ENCODE results near the gene MANBA.
"Not testable (repeated sequence)": the region's sequence is repeated elsewhere in the genome, so short reads cannot be mapped to it uniquely, and the experiment has no call there.

Gene MANBA

DNA sequence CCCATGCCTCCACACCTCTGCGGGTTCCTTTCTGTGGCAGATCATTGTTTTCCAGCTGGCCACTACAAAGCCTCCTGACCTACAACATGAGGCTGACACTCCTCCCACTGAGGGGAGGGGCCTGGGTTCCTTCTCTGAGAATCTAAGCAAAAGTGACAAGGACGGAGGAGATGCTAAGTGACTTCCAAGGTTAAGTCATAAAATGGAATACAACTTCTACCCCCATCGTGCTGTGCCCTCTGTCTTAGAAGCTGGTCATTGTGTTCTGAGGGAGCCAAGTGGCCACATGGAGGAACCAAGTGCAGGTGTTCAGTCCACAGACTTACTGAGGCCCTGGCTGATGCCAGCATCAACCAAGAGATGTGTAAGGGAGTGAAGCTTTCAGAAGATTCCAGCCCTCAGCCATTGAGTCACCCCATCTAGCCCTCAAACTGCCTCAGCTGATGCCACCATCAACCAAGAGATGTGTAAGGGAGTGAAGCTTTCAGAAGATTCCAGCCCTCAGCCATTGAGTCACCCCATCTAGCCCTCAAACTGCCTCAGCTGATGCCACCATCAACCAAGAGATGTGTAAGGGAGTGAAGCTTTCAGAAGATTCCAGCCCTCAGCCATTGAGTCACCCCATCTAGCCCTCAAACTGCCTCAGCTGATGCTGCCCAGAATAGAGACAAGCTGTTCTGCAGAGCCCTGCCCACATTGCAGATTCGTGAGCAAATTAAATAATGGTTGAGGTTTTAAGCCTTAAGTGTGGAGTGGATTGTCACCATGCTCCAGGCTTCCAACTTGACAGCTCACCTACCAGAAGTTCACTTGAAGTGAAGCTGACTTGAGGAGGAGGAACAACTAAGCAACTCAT is 140.8 kb downstream of the MANBA start:
- DNase-seq (ENCODE audit: low spot score) = peak; percentile 6

DNA sequence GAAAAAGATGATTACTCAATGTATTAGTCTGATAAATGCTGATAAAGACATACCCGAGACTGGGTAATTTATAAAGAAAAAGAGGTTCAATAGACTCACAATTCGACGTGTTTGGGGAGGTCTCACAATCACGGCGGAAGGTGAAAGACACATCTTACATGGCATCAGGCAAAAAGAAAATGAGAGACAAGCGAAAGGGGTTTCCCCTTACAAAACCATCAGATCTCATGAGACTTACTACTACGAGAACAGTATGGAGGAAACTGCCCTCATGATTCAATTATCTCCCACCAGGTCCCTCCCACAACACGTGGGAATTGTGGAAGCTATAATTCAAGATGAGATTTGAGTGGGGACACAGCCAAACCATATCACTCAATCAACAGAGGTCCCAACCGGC is 141.7 kb downstream of the MANBA start:
- DNase-seq (ENCODE audit: low spot score) = not testable (repeated sequence)

DNA sequence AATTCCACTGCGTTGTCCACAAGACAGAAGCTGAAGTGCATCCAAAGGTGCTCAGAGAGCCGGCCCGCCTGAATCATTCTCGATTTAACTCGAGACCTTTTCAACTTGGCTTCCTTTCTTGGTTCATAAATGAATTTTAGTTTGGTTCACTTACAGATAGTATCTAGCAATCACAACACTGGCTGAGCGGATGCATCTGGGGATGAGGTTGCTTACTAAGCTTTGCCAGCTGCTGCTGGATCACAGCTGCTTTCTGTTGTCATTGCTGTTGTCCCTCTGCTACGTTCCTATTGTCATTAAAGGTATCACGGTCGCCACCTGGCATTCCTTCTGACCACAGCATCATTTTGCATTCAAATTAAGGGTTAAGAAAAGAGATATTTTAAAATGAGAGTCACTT is 144.1 kb downstream of the MANBA start:
- no peak for DNase-seq (ENCODE audit: low spot score)

DNA sequence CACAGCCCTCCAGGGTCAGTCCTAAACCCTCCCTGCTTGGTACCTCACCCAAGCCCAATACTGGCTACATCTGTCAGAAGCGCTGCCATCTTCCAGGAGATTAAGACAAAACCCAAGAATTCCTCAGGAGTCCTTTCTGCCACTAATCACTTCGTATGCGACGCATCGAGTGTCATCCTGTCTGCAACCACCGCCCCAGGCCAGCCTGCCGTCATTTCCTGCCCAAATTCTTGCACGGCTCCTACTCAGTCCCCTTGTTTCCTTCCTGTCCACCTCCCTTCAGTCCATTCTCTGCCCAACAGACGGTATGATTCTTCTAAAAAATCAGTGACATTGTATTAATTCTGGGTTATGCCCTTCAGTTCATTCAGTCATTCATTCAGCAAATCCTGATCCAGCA is 146.0 kb downstream of the MANBA start:
- no peak for DNase-seq (ENCODE audit: low spot score)

DNA sequence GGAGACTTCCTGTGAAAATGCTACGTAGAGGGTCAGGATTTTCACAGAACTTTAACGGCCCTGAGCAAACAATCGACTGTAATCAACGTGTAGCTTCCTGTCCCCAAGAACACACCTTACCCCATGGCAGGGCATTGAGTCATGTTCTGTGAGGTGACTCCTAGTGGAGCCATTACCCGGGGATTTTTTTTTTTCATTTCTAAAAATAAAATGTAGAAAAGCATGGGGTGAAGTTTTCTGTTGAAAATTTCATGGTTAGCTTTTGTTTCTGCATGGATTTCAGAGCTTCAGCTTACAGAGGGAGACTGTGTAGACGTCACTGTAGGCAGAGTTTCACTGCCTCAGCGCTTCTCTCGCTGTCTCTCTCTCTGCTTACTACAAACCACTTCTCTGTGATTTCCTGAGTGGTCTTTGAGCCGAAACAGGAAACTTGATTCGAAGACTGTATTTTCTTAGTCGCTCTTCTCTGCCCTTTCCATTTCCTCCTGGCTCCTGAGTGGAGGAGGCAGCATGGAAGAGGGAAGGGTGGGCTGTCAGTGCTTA is 147.9 kb downstream of the MANBA start:
- no peak for DNase-seq (ENCODE audit: low spot score)

DNA sequence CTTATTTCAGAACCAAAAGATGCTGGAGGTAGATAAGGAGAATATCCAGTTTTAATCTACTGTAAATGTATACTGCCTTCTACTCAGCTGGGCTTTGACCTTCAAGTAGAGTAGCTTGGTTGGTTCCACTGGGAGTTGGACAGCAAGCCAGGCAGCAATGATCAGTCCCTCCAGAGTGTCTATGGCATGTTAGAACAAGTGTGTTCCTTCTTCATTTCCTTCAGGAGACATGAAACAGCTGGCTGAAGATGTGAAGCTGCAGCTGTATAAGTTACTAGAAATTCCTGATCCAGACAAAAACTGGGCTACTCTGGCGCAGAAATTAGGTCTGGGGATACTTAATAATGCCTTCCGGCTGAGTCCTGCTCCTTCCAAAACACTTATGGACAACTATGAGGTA is 148.6 kb downstream of the MANBA start:
- DNase-seq (ENCODE audit: low spot score) = no peak

DNA sequence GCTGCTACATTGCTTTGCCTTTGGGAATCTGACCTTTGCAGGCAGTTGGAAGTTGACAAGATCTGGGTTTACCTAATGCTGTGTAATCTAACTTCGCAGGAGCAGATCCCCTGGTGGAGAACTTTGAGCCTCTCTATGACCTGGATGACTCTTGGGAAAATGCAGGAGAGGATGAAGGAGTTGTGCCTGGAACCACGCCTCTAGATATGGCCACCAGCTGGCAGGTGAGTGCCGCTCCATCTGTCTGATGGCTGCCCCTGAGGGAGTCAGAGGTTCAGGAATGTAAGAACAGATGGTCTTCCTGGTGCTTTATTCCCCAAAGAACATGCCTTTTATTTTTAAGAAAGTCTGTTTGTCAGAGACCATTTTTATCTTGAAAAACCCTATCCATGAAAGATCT is 150.3 kb downstream of the MANBA start:
- DNase-seq (ENCODE audit: low spot score) = no peak

DNA sequence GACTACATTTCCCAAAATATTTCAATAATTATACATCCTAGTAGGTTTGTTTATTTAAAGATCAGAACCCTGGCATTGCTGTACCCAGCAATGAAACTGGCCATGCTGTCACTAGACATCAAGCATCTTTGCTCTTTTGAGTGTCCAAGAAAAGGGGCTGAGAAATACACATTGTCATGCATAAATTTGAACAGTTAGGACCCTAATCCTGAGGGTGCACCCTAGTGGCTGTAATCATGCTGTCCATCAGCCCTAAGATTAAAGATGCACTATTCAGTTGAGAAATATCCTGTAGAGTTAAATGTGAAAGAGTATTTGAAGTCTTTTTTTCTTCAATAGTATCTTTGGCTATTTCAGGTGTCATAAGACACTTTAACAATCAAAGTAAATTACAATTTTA is 150.8 kb downstream of the MANBA start:
- no peak for DNase-seq (ENCODE audit: low spot score)

DNA sequence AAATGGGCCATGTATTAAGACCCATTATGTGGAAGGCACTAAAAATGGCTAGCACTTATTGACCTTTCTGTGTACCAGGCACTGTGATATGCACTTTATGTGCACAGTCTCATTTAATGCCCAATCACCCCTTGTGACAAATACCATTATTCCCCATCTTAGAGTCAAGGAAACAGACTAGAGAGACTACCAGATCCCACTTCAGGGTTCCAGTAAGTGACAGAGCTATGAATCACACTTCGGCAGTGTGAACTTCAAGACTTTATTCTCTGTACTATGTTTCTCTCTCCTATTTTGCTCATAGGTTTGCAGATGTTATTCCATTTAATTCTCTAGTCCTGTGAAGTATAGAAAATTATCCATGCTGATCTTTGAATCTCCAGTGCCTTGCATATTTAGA is 152.6 kb downstream of the MANBA start:
- DNase-seq (ENCODE audit: low spot score) = no peak

DNA sequence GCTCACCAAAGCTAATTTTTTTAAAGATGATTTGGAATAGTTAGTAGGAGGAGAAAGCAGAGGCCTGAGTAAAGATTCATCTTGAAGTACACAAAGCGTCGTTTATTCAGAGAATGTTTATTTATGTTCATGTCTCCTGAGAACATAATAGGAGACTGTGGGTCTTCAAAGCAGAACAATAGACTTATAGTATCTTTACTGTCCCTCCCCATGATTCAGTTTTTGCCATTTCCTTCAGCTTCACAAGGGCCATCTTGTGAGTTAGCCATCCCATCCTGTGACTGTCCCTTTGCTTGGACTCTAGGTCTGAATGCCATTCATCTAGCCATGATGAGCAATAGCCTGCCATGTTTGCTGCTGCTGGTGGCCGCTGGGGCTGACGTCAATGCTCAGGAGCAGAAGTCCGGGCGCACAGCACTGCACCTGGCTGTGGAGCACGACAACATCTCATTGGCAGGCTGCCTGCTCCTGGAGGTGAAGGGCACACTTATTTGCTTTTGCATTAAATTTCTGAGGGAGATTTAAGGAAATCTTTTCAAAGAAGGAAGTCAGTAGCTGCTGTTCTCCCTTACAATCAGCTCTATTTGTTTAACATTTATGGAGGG is 153.8 kb downstream of the MANBA start:
- no peak for DNase-seq (ENCODE audit: low spot score)

DNA sequence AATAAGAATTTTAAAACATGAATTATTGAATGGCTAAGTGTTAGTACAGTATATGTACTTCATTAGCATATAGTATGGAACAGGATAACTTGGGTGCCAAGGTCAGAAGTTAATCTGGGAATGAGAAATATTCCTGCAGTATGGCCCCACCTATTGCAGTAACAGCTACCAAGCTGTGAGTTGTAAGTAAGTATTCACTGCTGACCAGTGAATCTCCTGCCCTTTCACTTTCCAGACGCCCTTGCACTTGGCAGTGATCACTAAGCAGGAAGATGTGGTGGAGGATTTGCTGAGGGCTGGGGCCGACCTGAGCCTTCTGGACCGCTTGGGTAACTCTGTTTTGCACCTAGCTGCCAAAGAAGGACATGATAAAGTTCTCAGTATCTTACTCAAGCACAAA is 154.5 kb downstream of the MANBA start:
- no peak for DNase-seq (ENCODE audit: low spot score)

DNA sequence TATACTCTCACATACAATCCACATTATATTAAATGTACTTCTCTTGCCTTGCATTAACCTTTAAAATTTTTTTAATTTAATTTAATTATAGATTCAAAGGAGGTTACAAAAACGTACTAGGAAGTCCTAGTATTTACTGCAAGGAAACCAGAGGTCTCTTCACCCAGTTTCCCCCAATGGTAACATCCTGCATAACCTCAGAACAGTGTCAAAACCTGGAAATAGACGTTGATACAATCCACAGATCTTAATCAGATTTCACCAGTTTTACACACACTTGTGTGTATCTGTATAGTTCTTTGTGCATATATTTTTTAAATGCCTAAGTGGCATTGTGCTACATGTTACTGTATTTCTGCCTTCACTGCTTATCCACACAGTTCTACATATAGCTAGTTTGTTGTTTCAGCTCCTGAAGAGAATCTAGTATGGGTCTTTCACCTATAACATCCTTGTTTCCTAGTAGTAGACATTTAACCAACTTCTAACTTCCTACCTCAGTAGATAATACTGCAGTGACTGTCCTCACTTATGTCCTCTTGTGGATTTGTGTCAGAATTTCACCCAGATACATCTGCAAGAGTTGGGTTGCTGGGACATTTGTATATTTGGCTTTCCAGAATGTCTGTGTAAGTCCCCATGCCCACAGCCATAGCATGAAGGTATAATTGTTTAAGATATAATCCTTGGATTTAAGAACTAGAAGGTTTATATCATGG is 156.4 kb downstream of the MANBA start:
- no peak for DNase-seq (ENCODE audit: low spot score)

DNA sequence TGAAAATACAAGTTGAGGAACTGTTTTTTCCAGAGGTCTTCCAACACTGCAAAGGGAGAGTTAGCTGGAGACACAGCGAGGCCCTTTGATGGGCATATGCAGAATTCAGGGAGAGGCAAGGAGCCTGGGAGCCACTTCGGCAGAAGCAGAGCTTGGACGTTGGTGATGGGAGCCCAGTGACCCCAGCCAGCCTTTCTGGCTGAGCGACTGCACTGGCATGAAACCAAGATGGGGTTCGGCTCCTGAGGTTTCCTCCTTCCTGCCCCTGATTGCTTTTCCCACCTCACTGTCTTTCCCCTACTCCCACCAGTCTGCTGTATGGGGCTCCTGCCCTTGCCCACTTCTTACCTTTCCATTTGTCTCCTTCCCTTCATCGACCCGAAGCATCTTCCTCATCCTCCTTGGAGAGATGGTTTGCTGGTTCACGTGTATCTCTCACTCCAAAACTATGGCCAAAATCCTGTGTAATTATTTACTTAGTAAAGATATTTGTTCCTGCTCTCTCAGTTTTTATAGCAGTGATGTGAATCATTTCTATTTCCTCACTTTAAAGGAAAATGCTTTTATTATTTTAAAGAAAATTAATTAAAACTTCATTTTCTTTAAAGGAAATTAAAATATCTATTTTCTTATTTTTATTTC is 159.1 kb downstream of the MANBA start:
- DNase-seq (ENCODE audit: low spot score) = no peak

DNA sequence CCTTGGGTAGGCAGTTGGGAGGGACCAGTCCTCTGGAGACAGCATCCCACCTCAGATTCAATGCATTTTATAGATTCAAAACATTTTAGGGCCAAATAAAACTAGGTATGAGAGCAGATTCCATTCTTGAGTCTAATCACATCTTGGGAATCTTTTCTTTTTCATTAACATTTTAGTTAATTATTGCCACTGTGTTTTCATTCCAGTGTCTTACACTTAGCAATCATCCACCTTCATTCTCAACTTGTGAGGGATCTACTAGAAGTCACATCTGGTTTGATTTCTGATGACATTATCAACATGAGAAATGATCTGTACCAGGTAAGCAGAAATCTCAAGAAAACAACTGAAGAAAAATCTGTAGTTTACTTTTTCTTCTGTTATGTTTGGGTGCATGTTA is 160.1 kb downstream of the MANBA start:
- no peak for DNase-seq (ENCODE audit: low spot score)

DNA sequence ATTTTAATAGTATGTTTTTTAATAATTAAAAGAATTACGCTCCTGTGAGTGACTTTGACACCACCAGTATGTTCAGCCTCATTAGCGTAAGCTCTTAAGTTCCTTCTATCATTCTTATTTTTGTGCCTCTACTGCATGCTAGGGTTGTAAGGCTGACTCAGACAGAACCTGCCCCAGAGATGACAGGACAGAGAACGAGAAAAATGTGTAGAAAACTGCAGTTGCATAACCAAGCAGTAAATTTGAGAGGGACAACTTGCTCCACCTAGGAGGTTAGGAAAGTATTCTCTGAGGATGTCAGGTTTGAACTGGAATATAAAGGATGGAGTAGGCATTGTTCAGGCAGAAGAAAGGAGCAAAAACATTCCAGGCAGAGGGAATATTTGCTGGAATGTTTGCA is 160.9 kb downstream of the MANBA start:
- DNase-seq (ENCODE audit: low spot score) = no peak

DNA sequence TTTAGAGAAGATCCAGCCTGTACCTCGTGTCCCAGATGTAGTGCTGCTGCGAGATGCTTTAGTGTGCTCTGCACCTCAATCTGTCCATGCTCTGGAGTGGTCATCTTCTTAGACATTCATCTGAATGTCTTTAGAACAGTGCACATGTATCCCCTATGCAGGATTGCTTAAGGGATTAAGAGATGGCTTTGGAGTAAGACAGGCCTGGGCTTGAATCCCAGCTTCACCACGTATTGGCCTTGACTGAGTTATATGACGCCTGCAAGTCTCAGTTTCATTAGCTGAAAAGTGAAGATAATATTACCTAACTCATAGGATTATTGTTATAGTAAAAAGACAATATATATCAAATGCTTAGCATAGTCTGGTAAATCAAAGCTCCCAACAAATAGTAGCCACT is 161.3 kb downstream of the MANBA start:
- no peak for DNase-seq (ENCODE audit: low spot score)

DNA sequence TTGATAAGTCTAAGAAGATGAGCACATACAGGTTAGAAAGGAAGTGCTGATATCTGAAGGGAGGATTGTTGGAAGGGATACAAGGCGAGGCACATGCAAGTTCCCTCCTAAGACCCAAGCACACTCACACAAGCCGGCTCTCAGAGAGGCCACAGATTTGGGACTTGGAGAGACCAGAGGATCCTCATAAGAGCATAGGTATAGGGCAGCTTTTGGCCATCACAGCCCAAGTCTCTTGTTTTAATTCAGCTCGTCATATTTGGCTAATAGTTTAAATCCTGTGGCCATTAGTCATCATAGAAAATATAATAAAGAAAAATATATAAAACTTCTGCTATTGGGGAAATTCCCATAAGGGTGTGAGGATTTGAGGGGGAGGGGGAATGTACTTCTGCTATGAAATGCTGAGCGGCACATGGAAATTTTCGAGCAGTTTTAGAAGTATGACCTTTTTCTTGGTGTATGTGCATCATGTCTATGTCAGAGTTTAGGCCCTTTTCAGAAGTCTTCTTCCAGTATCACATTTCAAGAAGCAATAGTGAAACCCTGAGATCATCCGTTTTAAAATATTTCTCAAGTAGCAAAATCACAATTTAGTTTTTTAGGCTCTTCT is 161.9 kb downstream of the MANBA start:
- no peak for DNase-seq (ENCODE audit: low spot score)

DNA sequence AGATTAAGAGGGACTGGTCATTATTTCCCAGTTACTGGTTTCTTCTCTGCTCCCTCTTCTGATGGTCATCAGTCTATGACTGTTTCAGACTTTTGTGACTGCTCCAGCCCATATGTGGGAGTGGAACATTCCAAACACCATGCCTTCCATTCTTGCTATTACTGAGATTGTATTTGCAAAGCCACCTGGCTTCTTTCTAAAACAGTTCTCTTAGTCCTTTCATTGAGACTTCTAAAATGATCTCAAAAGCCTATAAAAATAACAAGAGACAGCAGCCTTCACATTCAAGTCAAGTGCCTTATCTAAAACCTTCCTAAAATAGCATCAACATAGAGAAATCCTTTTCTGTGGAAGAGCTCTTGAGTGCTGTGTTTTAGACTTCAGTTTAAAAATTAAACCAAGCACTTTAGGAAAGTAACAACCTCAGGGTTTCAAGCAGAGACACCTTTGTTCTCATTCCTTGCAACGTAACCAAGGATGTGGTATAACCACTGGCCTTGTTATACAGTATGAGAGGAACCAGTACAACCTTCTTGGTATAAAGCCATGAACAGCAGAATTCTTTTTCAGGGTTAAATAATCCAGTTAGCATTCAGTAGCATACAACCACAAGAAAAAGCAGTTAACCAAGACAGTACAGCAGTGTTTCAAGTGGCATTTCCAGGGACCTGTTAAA is 162.5 kb downstream of the MANBA start:
- DNase-seq (ENCODE audit: low spot score) = no peak

DNA sequence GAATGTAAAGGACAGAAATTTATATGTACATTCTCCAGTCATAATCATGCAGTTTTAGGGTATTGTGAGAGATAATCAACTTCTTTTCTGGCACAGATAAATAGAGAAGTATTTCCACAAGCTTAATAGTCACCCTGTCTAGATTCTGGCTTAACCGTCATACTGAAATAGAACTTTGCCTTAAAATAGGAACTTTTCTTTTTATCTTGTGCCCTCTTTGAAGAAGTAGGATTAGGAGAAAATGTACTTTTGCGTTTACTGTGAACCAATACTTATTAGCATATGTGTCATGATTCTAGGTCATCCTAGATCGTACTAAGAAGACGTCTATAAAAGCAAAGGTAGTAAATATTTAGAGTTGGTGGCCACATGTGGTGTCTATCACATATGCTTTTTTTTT is 164.2 kb downstream of the MANBA start:
- DNase-seq (ENCODE audit: low spot score) = no peak

DNA sequence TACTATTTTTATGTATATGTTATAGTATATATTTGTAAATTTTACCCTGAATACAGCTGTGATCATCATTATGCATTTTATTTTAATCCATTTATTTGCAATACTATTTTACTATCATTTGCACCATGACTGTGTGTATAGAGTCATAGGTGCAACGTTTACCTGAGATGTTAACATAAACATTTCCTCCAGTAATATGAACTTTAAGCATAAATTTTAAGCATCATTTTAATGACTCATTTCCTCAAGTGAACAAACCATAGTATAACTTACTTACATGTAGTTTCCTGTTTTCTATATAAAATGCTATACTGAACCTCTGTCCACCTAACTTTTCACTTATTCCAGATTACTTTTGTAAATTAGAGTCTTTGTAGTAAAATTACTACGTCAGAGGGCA is 166.8 kb downstream of the MANBA start:
- no peak for DNase-seq (ENCODE audit: low spot score)

DNA sequence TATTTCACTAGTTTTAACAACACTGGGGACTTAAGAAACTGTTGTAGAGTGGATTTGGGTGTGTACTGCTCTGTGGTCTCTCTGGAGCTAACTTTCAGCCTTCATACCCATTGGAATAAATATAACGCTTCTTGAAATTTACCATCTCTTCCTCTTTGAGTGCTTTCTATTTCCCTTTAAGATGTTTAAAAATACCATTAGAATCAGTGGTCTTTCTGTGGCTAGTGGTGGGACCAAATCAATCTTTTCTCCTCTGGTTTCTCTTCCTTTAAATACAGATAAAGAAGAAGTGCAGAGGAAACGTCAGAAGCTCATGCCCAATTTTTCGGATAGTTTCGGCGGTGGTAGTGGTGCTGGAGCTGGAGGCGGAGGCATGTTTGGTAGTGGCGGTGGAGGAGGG is 167.6 kb downstream of the MANBA start:
- DNase-seq (ENCODE audit: low spot score) = no peak
